GM10248 (cell line): ENCODE measurements around the gene QRFPR.

Experiments used
- CTCF ChIA-PET: fragments of 300-600 bp; sonication (Branson Sonifier 250); formaldehyde crosslinking; extraction: SDS; loops from one replicate; lab custom pipeline; 2021; ENCODE audit warnings: antibody characterized with exemption; lab: Yijun Ruan, JAX
- POLR2A ChIA-PET: fragments of 350-650 bp; sonication (Branson Sonifier 250); formaldehyde crosslinking; extraction: SDS; loops from one replicate; lab custom pipeline; 2020; ENCODE audit warnings: antibody characterized with exemption; lab: Yijun Ruan, JAX
- DNase-seq: peaks from one replicate; pipeline ENCODE4 v3.0.0; 2012; ENCODE audit errors: extremely low spot score
- CTCF ChIP-seq: IDR thresholded peaks from 2 replicates; pipeline ENCODE4 v1.5.1; 2012; ENCODE audit warnings: mild to moderate bottlenecking, low read depth; ENCODE audit errors: extremely low read depth, missing control alignments, control extremely low read depth

The QRFPR gene

GRCh38 chr4:121376556-121376955 is 4.3 kb downstream of the QRFPR start:
- no peak for DNase-seq
- TF ChIP-seq CTCF: no peak
- ChIA-PET POLR2A (no interaction called here), CTCF (no interaction called here)

GRCh38 chr4:121376097-121376496 is 4.7 kb downstream of the QRFPR start:
- DNase-seq: no peak
- ChIA-PET POLR2A (no interaction called here), CTCF (no interaction called here)
- TF ChIP-seq CTCF: no peak

GRCh38 chr4:121375262-121375661 is 5.6 kb downstream of the QRFPR start:
- CTCF ChIA-PET: interaction anchor here (1.2 kb wide), 1 partner anchor 9 kb away, joined by 3 read pairs; no protein-coding TSS in a partner anchor
- POLR2A ChIA-PET: no interaction called here
- TF ChIP-seq CTCF: no peak

GRCh38 chr4:121373841-121374240 is 7.0 kb downstream of the QRFPR start:
- ChIA-PET POLR2A (no interaction called here), CTCF (interaction anchor here (1.0 to 1.1 kb wide), 2 partner anchors 8 to 17 kb away, joined by 3 read pairs; no protein-coding TSS in a partner anchor)
- TF ChIP-seq CTCF: no peak
- no peak for DNase-seq

More at GRCh38 chr4:121375262-121375661, 5.6 kb downstream of the QRFPR start:
- no peak for DNase-seq

- peak; percentile 32 for DNase-seq
- ChIA-PET POLR2A (no interaction called here), CTCF (interaction anchor here (0.6 to 3.3 kb wide), 25 partner anchors 9 to 1207 kb away, joined by 3 to 42 read pairs (median 4); no protein-coding TSS in a partner anchor)
- TF ChIP-seq CTCF: peak; percentile 72
Observed at GRCh38 chr4:121370729-121371325, 10.0 kb downstream of the QRFPR start.

GRCh38 chr4:121360495-121360894 is 20.3 kb downstream of the QRFPR start:
- ChIA-PET CTCF (interaction anchor here (2.0 kb wide), 1 partner anchor 10 kb away, joined by 8 read pairs; no protein-coding TSS in a partner anchor), POLR2A (no interaction called here)
- DNase-seq: no peak
- TF ChIP-seq CTCF: no peak

GRCh38 chr4:121358473-121358872 is 22.3 kb downstream of the QRFPR start:
- CTCF ChIA-PET: no interaction called here
- DNase-seq: no peak
- TF ChIP-seq CTCF: no peak
- POLR2A ChIA-PET: no interaction called here
